HEK293 (cell line): ENCODE measurements around the gene SAP25.

Experiments
- CTCF ChIA-PET: fragments of 350-600 bp; formaldehyde crosslinking; extraction: SDS; loops from one replicate; lab custom pipeline; 2021; ENCODE audit warnings: antibody characterized with exemption; lab: Yijun Ruan, JAX
- POLR2A ChIA-PET: fragments of 300-600 bp; formaldehyde crosslinking; extraction: SDS; loops from one replicate; lab custom pipeline; 2020; ENCODE audit warnings: antibody characterized with exemption, inconsistent platforms; lab: Yijun Ruan, JAX
- H3K27ac ChIP-seq: fragments of 200-500 bp; sonication (Bioruptor generic); 2 replicates; pipeline ENCODE4 v1.5.1; 2014; ENCODE audit warnings: low read depth, low read length, control low read depth, inconsistent platforms; ENCODE audit errors: extremely low read depth
- H3K36me3 ChIP-seq, 2 experiments: fragments of 200-500 bp in 1 of 2; sonication (Bioruptor generic) in 1 of 2; 1 replicate in 1 of 2; 2 replicates in 1 of 2; pipeline ENCODE4 v1.5.1; 2014 to 2017; ENCODE audit warnings: inconsistent platforms in 2 of 2, low read length in 2 of 2; ENCODE audit not compliant: control insufficient read depth in 2 of 2, insufficient read depth in 1 of 2
- H3K4me1 ChIP-seq: fragments of 200-500 bp; sonication (Bioruptor generic); 2 replicates; pipeline ENCODE4 v1.5.1; 2014; ENCODE audit warnings: mild to moderate bottlenecking, low read length, inconsistent platforms; ENCODE audit not compliant: control insufficient read depth, insufficient read depth
- H3K4me3 ChIP-seq: 2 replicates; pipeline ENCODE4 v1.5.1; 2011; ENCODE audit warnings: low read depth, mild to moderate bottlenecking, control low read depth, low read length, moderate library complexity
- H3K9me3 ChIP-seq: fragments of 200-500 bp; sonication (Bioruptor generic); 2 replicates; pipeline ENCODE4 v1.5.1; 2014; ENCODE audit warnings: low read depth, low read length, inconsistent platforms; ENCODE audit not compliant: control insufficient read depth, insufficient read depth
- CTCF ChIP-seq: fragments of 450-650 bp; formaldehyde crosslinking; IDR thresholded peaks from 2 replicates; pipeline ENCODE4 v1.5.1; 2016; ENCODE audit warnings: missing biosample characterization, missing genetic modification characterization
- GLIS2 ChIP-seq: fragments of 450-650 bp; formaldehyde crosslinking; IDR thresholded peaks from 2 replicates; pipeline ENCODE4 v1.5.1; 2016; ENCODE audit warnings: missing biosample characterization, missing genetic modification characterization
- HOXD13 ChIP-seq: sonication (generic); formaldehyde crosslinking; IDR thresholded peaks from 2 replicates; pipeline ENCODE4 v1.8.0; 2022; ENCODE audit warnings: missing genetic modification reagents, borderline replicate concordance
- KLF17 ChIP-seq: fragments of 450-650 bp; formaldehyde crosslinking; IDR thresholded peaks from 2 replicates; pipeline ENCODE4 v1.5.1; 2016; ENCODE audit warnings: missing biosample characterization, missing genetic modification characterization
- PRDM1 ChIP-seq: fragments of 450-650 bp; formaldehyde crosslinking; IDR thresholded peaks from 2 replicates; pipeline ENCODE4; 2016; ENCODE audit warnings: missing biosample characterization, missing genetic modification characterization
- SETDB1 ChIP-seq: IDR thresholded peaks from one replicate; pipeline ENCODE4 v1.6.1; 2017; ENCODE audit warnings: mild to moderate bottlenecking, low read length, moderate library complexity, mixed read lengths; ENCODE audit not compliant: insufficient read length
- SP2 ChIP-seq: fragments of 450-650 bp; formaldehyde crosslinking; IDR thresholded peaks from 2 replicates; pipeline ENCODE4 v1.5.1; 2016; ENCODE audit warnings: missing biosample characterization, missing genetic modification characterization
- ZBTB17 ChIP-seq: fragments of 450-650 bp; formaldehyde crosslinking; IDR thresholded peaks from 2 replicates; pipeline ENCODE4 v1.5.1; 2016; ENCODE audit warnings: missing biosample characterization, missing genetic modification characterization
- ZNF335 ChIP-seq: fragments of 450-650 bp; formaldehyde crosslinking; conservative IDR thresholded peaks from 2 replicates; pipeline ENCODE4 v1.5.1; 2016; ENCODE audit warnings: missing biosample characterization, missing genetic modification characterization
- ZNF433 ChIP-seq: fragments of 450-650 bp; formaldehyde crosslinking; IDR thresholded peaks from 2 replicates; pipeline ENCODE4 v1.5.1; 2016; ENCODE audit warnings: missing biosample characterization, missing genetic modification characterization, low read depth
- ZNF747 ChIP-seq: fragments of 450-650 bp; formaldehyde crosslinking; IDR thresholded peaks from 2 replicates; pipeline ENCODE4 v1.5.1; 2016; ENCODE audit warnings: missing biosample characterization, missing genetic modification characterization
- TF ChIP-seq, protein P1 (sequence below): fragments of 450-650 bp; formaldehyde crosslinking; conservative IDR thresholded peaks from 2 replicates; pipeline ENCODE4 v1.5.1; 2016; ENCODE audit warnings: low read depth, missing biosample characterization, missing genetic modification characterization
- TF ChIP-seq, protein P2 (sequence below): fragments of 450-650 bp; formaldehyde crosslinking; IDR thresholded peaks from 2 replicates; pipeline ENCODE4 v1.5.1; 2016; ENCODE audit warnings: missing biosample characterization, missing genetic modification characterization
- TF ChIP-seq, protein P3 (sequence below): sonication (generic); formaldehyde crosslinking; IDR thresholded peaks from 2 replicates; pipeline ENCODE4 v1.8.1; 2022; ENCODE audit warnings: mild to moderate bottlenecking, moderate library complexity, missing genetic modification reagents
- TF ChIP-seq, protein P4 (sequence below): fragments of 450-650 bp; formaldehyde crosslinking; IDR thresholded peaks from 2 replicates; pipeline ENCODE4 v1.5.1; 2016; ENCODE audit warnings: missing biosample characterization, missing genetic modification characterization, low read depth

The SAP25 gene

DNA sequence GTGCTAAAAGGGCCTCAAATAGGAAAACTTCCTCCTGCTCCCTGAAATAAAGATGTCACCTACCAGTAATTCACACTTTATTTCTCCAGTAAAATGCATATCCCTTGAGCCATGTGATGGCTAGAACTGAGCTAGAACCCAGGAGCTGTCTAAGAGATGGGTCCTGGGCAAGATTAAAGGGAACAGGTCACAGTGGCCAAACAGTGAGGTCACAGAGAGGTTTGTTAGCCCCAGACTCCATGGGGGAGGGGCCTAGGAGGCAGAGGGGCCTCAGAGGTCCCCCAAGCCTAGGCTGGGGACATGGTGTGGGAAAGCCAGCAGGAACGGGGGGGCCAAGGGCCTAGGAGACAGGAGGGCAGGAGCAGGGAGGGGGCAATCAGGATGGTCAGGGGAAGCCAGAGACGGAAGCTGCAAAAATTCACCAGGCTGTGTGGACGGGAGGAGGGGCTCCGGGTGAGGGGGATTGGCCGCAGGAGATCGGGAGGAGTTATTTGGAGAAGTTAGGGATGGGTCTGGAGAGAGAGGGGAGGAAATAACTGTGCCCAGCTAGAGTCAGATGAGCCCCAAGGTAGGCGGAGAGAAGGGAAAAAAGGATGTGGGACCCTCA is 15.7 kb upstream of the SAP25 start:
- CTCF ChIA-PET = interaction anchor here (0.9 to 1.7 kb wide), 5 partner anchors 10 to 120 kb away, joined by 4 to 9 read pairs (median 5); no protein-coding TSS in a partner anchor
- Histone ChIP-seq H3K9me3 (no peaks in the 10 kb centered on the region), H3K36me3 (no peaks in the 10 kb centered on the region), H3K27ac (no peak overlapping the region), H3K4me3 (no peak overlapping the region), H3K4me1 (peaks cover 8% of the 10 kb centered on the region)
- POLR2A ChIA-PET = interaction anchor here (0.8 to 1.5 kb wide), 3 partner anchors 14 to 161 kb away, joined by 3 to 5 read pairs (median 4); partner anchors contain the start of genes MOSPD3 and ZCWPW1
- TF ChIP-seq ZNF433 = no peak
- 0 out of 2 replicates have a peak, but pooled peaks have one; percentile 31 for TF ChIP-seq GLIS2

DNA sequence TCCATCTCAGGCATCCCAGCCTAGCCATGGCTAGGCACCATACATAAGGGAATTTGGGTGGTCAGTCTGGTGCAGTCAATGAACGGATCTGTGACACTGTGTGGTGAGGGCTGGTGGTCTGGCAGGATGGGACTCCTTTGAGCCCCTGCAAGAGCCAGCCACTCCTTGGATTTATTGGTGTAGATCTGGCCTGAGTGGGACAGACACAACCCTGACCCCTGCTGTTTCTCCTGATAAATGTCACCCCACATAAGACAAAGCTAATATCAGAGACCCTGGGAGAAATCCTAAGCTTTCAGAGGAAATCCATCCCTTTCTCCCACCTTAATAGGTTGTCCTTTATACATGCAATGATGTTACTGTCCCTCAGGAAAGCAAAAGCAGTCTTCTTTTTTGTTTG is 14.7 kb upstream of the SAP25 start:
- ChIA-PET CTCF (interaction anchor here (0.5 to 1.7 kb wide), 11 partner anchors 11 to 166 kb away, joined by 3 to 9 read pairs (median 4); no protein-coding TSS in a partner anchor), POLR2A (interaction anchor here (0.6 to 1.5 kb wide), 5 partner anchors 15 to 286 kb away, joined by 3 to 5 read pairs (median 3); partner anchors contain the start of genes MOSPD3, SRRT and ZCWPW1)
- Histone ChIP-seq H3K36me3 (no peaks in the 10 kb centered on the region), H3K9me3 (no peaks in the 10 kb centered on the region), H3K4me1 (peaks cover 12% of the 10 kb centered on the region), H3K27ac (no peak overlapping the region), H3K4me3 (no peak overlapping the region)
- TF ChIP-seq HOXD13 (CRISPR knock-in tag) (no peak), CTCF (tag by site-specific recombination) (peak; percentile 27; the same call in 1 of the 2 replicates), PRDM1 (tag by site-specific recombination) (peak; percentile 28; the same call in 1 of the 2 replicates)

DNA sequence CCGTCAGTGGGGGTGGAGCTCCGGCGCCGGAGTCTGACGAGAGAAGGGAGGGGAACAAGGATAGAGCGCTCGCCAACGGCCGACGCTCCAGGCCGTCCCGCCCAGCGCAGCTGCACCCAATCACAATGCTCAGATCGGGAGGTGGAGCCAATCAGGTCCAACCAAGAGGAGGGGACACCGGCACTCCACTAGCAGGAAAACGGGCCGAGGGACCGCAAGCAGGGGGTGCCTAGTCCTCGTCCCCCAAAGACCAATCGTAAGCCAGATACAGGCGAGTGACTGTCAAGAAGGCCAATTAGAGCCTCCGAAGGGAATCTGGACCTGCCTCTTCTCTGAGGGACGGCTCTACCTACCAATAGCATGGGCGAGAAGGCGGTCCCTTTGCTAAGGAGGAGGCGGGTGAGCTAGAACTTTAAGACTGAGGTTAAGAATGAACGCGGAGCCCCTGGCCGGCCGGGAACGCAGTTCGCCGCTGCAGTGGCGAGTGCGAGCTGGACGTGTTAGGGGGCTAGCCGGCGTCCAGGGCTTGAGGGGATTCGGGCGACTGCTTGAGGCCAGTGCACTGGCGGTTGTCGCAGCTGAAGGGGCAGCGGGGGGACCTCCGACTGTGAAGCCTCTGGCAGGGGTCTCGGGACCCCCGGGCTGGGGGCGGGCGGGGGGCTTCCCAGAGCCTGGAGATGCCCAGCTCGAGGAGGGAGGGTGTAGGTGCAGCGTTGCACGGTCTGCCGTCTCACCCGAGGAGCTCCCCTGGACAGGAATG is 12.7 kb upstream of the SAP25 start, which contains the start of gene FBXO24:
Gene FBXO24, plus strand, starts transcription at position 63 of the 760 bp plus-strand sequence. Its CDS starts 298 bp downstream, at position 361.
- peak within 1 kb of the TSS; percentile 90 for H3K4me3 ChIP-seq
- peaks cover 0 to 11% of the 10 kb centered on the region in 2 experiments; a peak in 1 of 3 replicates for H3K36me3 ChIP-seq
- H3K4me1 ChIP-seq = peaks cover 12% of the 10 kb centered on the region
- ChIA-PET CTCF (interaction anchor here (0.6 to 4.2 kb wide), 16 partner anchors 17 to 266 kb away, joined by 3 to 25 read pairs (median 4); partner anchors contain the start of genes AGFG2 and SLC12A9), POLR2A (interaction anchor here (0.6 to 3.7 kb wide), 71 partner anchors 9 to 631 kb away, joined by 3 to 91 read pairs (median 5); partner anchors contain the start of genes ACTL6B, AGFG2, AP4M1 and GIGYF1)
- H3K27ac ChIP-seq = peak within 1 kb of the TSS; percentile 73
- no peaks in the 10 kb centered on the region for H3K9me3 ChIP-seq
- peak; percentile 54 for TF ChIP-seq ZBTB17 (tag by site-specific recombination)
- TF ChIP-seq KLF17 (tag by site-specific recombination) = 0 out of 2 replicates have a peak, but pooled peaks have one; percentile 13
- TF ChIP-seq, protein P1, sequence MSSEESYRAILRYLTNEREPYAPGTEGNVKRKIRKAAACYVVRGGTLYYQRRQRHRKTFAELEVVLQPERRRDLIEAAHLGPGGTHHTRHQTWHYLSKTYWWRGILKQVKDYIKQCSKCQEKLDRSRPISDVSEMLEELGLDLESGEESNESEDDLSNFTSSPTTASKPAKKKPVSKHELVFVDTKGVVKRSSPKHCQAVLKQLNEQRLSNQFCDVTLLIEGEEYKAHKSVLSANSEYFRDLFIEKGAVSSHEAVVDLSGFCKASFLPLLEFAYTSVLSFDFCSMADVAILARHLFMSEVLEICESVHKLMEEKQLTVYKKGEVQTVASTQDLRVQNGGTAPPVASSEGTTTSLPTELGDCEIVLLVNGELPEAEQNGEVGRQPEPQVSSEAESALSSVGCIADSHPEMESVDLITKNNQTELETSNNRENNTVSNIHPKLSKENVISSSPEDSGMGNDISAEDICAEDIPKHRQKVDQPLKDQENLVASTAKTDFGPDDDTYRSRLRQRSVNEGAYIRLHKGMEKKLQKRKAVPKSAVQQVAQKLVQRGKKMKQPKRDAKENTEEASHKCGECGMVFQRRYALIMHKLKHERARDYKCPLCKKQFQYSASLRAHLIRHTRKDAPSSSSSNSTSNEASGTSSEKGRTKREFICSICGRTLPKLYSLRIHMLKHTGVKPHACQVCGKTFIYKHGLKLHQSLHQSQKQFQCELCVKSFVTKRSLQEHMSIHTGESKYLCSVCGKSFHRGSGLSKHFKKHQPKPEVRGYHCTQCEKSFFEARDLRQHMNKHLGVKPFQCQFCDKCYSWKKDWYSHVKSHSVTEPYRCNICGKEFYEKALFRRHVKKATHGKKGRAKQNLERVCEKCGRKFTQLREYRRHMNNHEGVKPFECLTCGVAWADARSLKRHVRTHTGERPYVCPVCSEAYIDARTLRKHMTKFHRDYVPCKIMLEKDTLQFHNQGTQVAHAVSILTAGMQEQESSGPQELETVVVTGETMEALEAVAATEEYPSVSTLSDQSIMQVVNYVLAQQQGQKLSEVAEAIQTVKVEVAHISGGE (tag by site-specific recombination) = no peak
- TF ChIP-seq, protein P2, sequence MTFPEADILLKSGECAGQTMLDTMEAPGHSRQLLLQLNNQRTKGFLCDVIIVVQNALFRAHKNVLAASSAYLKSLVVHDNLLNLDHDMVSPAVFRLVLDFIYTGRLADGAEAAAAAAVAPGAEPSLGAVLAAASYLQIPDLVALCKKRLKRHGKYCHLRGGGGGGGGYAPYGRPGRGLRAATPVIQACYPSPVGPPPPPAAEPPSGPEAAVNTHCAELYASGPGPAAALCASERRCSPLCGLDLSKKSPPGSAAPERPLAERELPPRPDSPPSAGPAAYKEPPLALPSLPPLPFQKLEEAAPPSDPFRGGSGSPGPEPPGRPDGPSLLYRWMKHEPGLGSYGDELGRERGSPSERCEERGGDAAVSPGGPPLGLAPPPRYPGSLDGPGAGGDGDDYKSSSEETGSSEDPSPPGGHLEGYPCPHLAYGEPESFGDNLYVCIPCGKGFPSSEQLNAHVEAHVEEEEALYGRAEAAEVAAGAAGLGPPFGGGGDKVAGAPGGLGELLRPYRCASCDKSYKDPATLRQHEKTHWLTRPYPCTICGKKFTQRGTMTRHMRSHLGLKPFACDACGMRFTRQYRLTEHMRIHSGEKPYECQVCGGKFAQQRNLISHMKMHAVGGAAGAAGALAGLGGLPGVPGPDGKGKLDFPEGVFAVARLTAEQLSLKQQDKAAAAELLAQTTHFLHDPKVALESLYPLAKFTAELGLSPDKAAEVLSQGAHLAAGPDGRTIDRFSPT (tag by site-specific recombination) = no peak
- TF ChIP-seq SETDB1 = no peak
- TF ChIP-seq ZNF335 (tag by site-specific recombination) = 0 out of 2 replicates have a peak, but pooled peaks have one; percentile 11
- no peak for TF ChIP-seq ZNF747 (tag by site-specific recombination)
- TF ChIP-seq, protein P3, sequence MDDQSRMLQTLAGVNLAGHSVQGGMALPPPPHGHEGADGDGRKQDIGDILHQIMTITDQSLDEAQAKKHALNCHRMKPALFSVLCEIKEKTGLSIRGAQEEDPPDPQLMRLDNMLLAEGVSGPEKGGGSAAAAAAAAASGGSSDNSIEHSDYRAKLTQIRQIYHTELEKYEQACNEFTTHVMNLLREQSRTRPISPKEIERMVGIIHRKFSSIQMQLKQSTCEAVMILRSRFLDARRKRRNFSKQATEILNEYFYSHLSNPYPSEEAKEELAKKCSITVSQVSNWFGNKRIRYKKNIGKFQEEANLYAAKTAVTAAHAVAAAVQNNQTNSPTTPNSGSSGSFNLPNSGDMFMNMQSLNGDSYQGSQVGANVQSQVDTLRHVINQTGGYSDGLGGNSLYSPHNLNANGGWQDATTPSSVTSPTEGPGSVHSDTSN (CRISPR knock-in tag) = peak; percentile 99
- TF ChIP-seq SP2 (tag by site-specific recombination) = peak; percentile 99
- TF ChIP-seq, protein P4, sequence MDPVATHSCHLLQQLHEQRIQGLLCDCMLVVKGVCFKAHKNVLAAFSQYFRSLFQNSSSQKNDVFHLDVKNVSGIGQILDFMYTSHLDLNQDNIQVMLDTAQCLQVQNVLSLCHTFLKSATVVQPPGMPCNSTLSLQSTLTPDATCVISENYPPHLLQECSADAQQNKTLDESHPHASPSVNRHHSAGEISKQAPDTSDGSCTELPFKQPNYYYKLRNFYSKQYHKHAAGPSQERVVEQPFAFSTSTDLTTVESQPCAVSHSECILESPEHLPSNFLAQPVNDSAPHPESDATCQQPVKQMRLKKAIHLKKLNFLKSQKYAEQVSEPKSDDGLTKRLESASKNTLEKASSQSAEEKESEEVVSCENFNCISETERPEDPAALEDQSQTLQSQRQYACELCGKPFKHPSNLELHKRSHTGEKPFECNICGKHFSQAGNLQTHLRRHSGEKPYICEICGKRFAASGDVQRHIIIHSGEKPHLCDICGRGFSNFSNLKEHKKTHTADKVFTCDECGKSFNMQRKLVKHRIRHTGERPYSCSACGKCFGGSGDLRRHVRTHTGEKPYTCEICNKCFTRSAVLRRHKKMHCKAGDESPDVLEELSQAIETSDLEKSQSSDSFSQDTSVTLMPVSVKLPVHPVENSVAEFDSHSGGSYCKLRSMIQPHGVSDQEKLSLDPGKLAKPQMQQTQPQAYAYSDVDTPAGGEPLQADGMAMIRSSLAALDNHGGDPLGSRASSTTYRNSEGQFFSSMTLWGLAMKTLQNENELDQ (tag by site-specific recombination) = no peak
